Measurements from ENCODE around the gene SYNPR. TPM values are rescaled to one million over a fixed set of nuclear protein-coding genes. Genes with fewer than 3 reads are reported as not detected.
"Not testable (repeated sequence)": the region's sequence is repeated elsewhere in the genome, so short reads cannot be mapped to it uniquely, and the experiment has no call there.

The SYNPR gene
- total RNA-seq, 4 donors from 2014 or later = 0.11 to 0.63 (median 0.13) TPM; not detected in 1

DNA sequence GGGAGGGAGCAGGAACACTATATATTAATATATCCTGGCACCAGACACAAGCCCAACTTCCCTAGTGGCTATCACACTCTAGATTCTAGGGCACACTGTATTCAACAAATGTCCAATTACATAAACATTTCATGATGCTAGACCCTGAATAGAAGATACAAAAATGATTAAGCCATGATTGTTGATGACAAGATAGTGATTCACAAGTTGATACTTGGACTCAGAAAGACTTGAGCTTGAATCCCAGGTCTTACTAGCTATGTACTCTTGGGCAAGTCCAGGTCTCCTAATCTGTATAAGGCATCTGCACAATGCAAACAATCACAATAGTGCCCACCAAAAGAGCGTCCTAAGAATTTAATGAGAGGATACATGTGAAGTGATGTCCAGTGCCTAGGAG is 364.4 kb downstream of the SYNPR start:
- no peak for TF ChIP-seq POLR2A (IDR thresholded peaks at IDR 0.05)
- TF ChIP-seq, protein P1, sequence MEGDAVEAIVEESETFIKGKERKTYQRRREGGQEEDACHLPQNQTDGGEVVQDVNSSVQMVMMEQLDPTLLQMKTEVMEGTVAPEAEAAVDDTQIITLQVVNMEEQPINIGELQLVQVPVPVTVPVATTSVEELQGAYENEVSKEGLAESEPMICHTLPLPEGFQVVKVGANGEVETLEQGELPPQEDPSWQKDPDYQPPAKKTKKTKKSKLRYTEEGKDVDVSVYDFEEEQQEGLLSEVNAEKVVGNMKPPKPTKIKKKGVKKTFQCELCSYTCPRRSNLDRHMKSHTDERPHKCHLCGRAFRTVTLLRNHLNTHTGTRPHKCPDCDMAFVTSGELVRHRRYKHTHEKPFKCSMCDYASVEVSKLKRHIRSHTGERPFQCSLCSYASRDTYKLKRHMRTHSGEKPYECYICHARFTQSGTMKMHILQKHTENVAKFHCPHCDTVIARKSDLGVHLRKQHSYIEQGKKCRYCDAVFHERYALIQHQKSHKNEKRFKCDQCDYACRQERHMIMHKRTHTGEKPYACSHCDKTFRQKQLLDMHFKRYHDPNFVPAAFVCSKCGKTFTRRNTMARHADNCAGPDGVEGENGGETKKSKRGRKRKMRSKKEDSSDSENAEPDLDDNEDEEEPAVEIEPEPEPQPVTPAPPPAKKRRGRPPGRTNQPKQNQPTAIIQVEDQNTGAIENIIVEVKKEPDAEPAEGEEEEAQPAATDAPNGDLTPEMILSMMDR (IDR thresholded peaks at IDR 0.05) = no peak
- intact Hi-C loops (cut with DNase I) = no loop called here
- no peaks in the 10 kb centered on the region for H3K36me3 ChIP-seq
- DNase-seq = no peak
- H3K4me3 ChIP-seq (replicated peaks in 1 of 3) = no peak overlapping the region
- whole genome bisulfite sequencing, 2 donors = 54 to 58% methylated on average over 1 of the region's 1 CpG
- no peak overlapping the region for H3K27ac ChIP-seq
- no peaks in the 10 kb centered on the region for H3K4me1 ChIP-seq
- H3K9me3 ChIP-seq = no peaks in the 10 kb centered on the region
- H3K27me3 ChIP-seq = no peaks in the 10 kb centered on the region

DNA sequence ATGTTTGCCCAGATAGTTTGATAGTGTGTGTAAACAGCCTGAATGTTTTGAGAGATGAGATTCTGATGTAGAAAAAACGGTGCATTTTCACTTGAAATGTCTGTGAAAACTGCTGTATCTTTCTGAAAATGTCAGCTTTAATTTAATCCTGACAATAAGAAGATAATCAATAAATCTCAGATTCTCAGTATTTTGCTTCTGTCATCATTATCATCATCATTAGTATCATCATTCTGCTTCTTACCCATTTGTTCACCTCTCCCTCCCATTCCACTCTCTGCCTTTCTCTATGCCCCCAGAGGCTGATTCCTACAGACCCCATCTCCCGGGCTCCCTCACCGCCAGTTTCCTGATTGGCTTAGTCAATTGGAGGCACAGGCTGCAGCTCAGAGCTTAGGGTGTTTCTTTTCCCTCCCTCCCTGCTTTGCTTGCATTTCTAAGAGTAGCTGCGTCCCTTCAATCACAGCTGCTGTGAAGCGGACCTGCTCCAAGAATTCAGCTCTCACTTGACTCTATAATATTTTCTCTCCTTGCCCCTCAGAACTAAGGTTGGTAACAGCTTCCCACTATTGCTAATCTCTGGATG is 366.2 kb downstream of the SYNPR start:
- H3K27ac ChIP-seq = no peak overlapping the region
- no peaks in the 10 kb centered on the region for H3K9me3 ChIP-seq
- no peaks in the 10 kb centered on the region for H3K27me3 ChIP-seq
- WGBS, 2 donors = 49 to 55% methylated on average over 5 of the region's 5 CpGs
- TF ChIP-seq POLR2A (IDR thresholded peaks at IDR 0.05) = no peak
- TF ChIP-seq, protein P1 (IDR thresholded peaks at IDR 0.05) = no peak
- H3K4me1 ChIP-seq = no peaks in the 10 kb centered on the region
- no peaks in the 10 kb centered on the region for H3K36me3 ChIP-seq
- no peak for DNase-seq
- intact Hi-C loops (cut with DNase I) = no loop called here
- H3K4me3 ChIP-seq (replicated peaks in 1 of 3) = no peak overlapping the region

DNA sequence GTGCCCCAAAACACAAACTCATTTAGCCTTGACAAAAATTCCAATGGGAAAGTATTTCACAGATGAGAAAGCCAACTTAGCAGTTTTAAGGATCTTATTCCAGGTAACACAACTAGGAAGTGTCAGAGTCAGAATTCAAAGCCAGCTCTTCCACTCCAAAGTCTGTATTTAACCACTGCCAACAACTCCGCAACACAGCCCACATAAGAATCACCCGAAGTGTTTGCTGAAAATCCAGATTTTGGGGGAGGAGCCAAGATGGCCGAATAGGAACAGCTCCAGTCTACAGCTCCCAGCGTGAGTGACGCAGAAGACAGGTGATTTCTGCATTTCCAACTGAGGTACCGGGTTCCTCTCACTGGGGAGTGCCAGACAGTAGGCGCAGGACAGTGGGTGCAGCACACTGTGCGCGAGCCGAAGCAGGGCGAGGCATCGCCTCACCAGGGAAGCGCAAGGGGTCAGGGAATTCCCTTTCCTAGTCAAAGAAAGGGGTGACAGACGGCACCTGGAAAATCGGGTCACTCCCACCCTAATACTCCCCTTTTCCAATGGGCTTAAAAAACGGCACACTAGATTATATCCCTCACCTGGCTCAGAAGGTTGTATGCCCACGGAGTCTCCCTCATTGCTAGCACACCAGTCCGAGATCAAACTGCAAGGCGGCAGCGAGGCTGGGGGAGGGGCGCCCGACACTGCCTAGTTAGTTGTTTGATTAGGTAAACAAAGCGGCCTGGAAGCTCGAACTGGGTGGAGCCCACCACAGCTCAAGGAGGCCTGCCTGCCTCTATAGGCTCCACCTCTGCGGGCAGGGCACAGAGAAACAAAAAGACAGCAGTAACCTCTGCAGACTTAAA is 367.0 kb downstream of the SYNPR start:
- intact Hi-C loops (cut with DNase I); H3K36me3 ChIP-seq; H3K27ac ChIP-seq; H3K4me1 ChIP-seq; H3K9me3 ChIP-seq; H3K27me3 ChIP-seq; H3K4me3 ChIP-seq (replicated peaks in 1 of 3): not testable (repeated sequence)
- DNase-seq = peak; percentile 3 to 18
- WGBS, 2 donors = 61 to 67% methylated on average over 20 to 24 of the region's 25 CpGs

DNA sequence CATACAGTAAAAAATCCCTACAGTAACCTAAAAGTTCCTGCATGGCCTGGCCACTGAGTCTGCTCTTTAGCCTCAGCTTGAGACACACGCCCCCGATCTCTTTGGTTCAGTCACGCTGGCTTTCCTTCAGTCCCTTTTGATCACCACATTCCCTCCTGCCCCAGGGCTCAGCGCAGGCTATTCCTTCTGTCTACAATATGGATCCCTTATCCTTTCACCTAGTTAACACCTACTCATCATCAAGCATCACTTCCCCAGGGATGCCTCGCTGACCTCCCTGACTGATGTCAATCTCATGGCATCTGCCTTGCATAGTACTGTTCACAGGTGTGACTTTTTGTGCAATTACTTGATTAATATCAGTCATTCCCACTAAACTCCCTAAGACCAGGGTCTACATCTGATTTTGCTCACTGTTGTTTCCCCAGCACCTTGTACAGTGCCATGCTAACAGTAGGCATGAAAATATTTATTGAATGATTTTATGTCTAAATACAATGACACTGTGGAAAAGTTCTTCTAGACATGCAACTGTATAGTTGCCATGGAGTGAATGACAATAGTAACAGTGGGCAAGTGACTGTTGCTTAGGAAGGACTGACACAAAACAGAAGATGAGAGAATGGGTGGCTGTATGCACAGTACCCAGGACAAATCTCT is 374.1 kb downstream of the SYNPR start, which contains the start of gene SNTN:
SNTN (plus strand) TSS at position 610 of the 660 bp plus-strand sequence; CDS start at position 623, 13 bp downstream.
- 47 to 71% methylated on average over 5 of the region's 5 CpGs for WGBS, 2 donors
- TF ChIP-seq, protein P1 (IDR thresholded peaks at IDR 0.05) = no peak
- no peak for TF ChIP-seq POLR2A (IDR thresholded peaks at IDR 0.05)
- Histone ChIP-seq H3K9me3 (no peaks in the 10 kb centered on the region), H3K4me3 (replicated peaks in 1 of 3) (no peak within 1 kb of the TSS), H3K4me1 (no peaks in the 10 kb centered on the region), H3K36me3 (no peaks in the 10 kb centered on the region), H3K27ac (no peak within 1 kb of the TSS), H3K27me3 (no peaks in the 10 kb centered on the region)
- DNase-seq = no peak
- intact Hi-C loops (cut with DNase I) = no loop called here

DNA sequence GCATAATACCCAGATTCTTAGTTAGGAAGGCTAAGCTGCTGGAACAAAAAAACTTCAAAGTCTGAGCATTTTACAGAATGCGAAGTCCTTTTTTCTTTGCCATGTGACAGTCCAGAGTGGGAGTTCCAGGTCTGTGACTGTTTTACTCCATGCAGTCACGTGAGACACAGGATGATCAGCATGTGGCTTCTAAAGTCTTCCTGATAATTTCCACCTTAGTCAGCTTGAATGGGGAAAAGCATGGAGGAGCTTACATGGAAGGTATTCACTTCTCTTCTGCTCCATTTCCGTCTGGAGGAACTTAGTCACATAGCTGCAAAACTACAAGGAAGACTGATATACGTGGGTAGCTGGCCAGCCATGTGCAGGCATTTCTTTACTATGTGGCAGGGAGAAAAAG is 376.1 kb downstream of the SYNPR start:
- Histone ChIP-seq H3K9me3 (no peaks in the 10 kb centered on the region), H3K27me3 (no peaks in the 10 kb centered on the region), H3K36me3 (no peaks in the 10 kb centered on the region), H3K27ac (no peak overlapping the region), H3K4me3 (replicated peaks in 1 of 3) (no peak overlapping the region), H3K4me1 (no peaks in the 10 kb centered on the region)
- TF ChIP-seq POLR2A (IDR thresholded peaks at IDR 0.05) = no peak
- TF ChIP-seq, protein P1 (IDR thresholded peaks at IDR 0.05) = no peak
- intact Hi-C loops (cut with DNase I) = no loop called here
- no peak for DNase-seq
- 67 to 80% methylated on average over 4 of the region's 4 CpGs for WGBS, 2 donors
